NCI-H446 (cell line): Measurements from ENCODE around the gene ZNF277.

ENCODE experiments used
- DNase-seq, 2 experiments: peaks; one replicate each; lab custom pipeline; 2025; lab: John Stamatoyannopoulos, UW

ZNF277 gene

GRCh38 chr7:112184455-112184854 lies 22.0 kb upstream of the ZNF277 start:
- no peak for DNase-seq

- no peak for DNase-seq
Measured at GRCh38 chr7:112185005-112185834, 21.3 kb upstream of the ZNF277 start.

GRCh38 chr7:112186300-112186699 lies 20.2 kb upstream of the ZNF277 start:
- no peak for DNase-seq

- no peak for DNase-seq
Measured at GRCh38 chr7:112188257-112188656, 18.2 kb upstream of the ZNF277 start.

GRCh38 chr7:112189691-112190090 lies 16.8 kb upstream of the ZNF277 start:
- no peak for DNase-seq

GRCh38 chr7:112190120-112190519 lies 16.4 kb upstream of the ZNF277 start:
- DNase-seq, result no peak

GRCh38 chr7:112192236-112193154 lies 14.0 kb upstream of the ZNF277 start:
- DNase-seq, result no peak

GRCh38 chr7:112193915-112194502 lies 12.5 kb upstream of the ZNF277 start:
- no peak for DNase-seq

- DNase-seq, result no peak
Measured at GRCh38 chr7:112195717-112196116, 10.8 kb upstream of the ZNF277 start.

GRCh38 chr7:112197322-112197721 lies 9.2 kb upstream of the ZNF277 start:
- DNase-seq, result no peak

GRCh38 chr7:112199035-112199655 lies 7.3 kb upstream of the ZNF277 start:
- DNase-seq, result no peak

GRCh38 chr7:112199672-112200071 lies 6.8 kb upstream of the ZNF277 start:
- no peak for DNase-seq

- no peak for DNase-seq
Measured at GRCh38 chr7:112201411-112201810, 5.1 kb upstream of the ZNF277 start.

GRCh38 chr7:112201839-112202238 lies 4.7 kb upstream of the ZNF277 start:
- DNase-seq, result no peak

- DNase-seq, result peak; percentile 2 to 12
Measured at GRCh38 chr7:112202816-112203215, 3.7 kb upstream of the ZNF277 start.

GRCh38 chr7:112203365-112203739 lies 3.1 kb upstream of the ZNF277 start:
- DNase-seq, result no peak

- DNase-seq, result peak in 1 of 2 experiments; percentile 7
Measured at GRCh38 chr7:112204499-112205342, 1.8 kb upstream of the ZNF277 start.

GRCh38 chr7:112205343-112206237 lies 905 bp upstream of the ZNF277 start:
- DNase-seq, result peak; percentile 45 to 52

- DNase-seq, result no peak
Measured at GRCh38 chr7:112206991-112207592, 597 bp downstream of the ZNF277 start.

GRCh38 chr7:112207765-112208164 lies 1.3 kb downstream of the ZNF277 start:
- no peak for DNase-seq
